Subcutaneous adipose tissue (tissue), 4 donors: ENCODE data around the gene RFTN1. TPM values are rescaled to one million over a fixed set of nuclear protein-coding genes. Genes with fewer than 3 reads are reported as not detected.

Experiments used
- CTCF ChIP-seq: fragments of 450-650 bp; IDR thresholded peaks from one replicate; pipeline ENCODE4 v1.5.1; 2016; ENCODE audit warnings: low read depth, mild to moderate bottlenecking, control low read depth, antibody characterized with exemption, moderate library complexity
- total RNA-seq, 4 donors: library from RNA; depleted of rRNA; stranded (reverse); fragments of >200 nt; gene quantifications; one replicate each; pipeline ENCODE4 v1.1.0, GENCODE V29; 2016

RFTN1 gene
- total RNA-seq, 4 donors from 2014 or later: 58.1 to 116 (median 97.4) TPM

GRCh38 chr3:16377196-16377595 lies 136.3 kb downstream of the RFTN1 start:
- no peak for TF ChIP-seq CTCF

- TF ChIP-seq CTCF: no peak
These were observed 137.6 kb downstream of the RFTN1 start for GRCh38 chr3:16375891-16376290.

GRCh38 chr3:16374935-16375245 lies 138.6 kb downstream of the RFTN1 start:
- TF ChIP-seq CTCF: no peak

GRCh38 chr3:16374047-16374934 lies 139.2 kb downstream of the RFTN1 start:
- TF ChIP-seq CTCF: no peak

GRCh38 chr3:16373341-16373946 lies 140.1 kb downstream of the RFTN1 start:
- TF ChIP-seq CTCF: no peak

GRCh38 chr3:16372362-16373292 lies 140.9 kb downstream of the RFTN1 start:
- TF ChIP-seq CTCF: no peak
